Fibroblast of the aortic adventitia (primary cell): ENCODE data around the gene GOLGA6L7. TPM values are rescaled to one million over a fixed set of nuclear protein-coding genes. Genes with fewer than 3 reads are reported as not detected.
A peak's percentile ranks its signal among the peaks of the same experiment; 100 is the strongest.

Experiments
- DNase-seq: peaks from one replicate; pipeline ENCODE4 v3.0.0-alpha.2; 2010; ENCODE audit warnings: low read depth
- H3K4me3 ChIP-seq: 2 replicates; pipeline ENCODE4 v1.5.1; 2011; ENCODE audit warnings: low read depth, mild to moderate bottlenecking, control low read depth, low read length, moderate library complexity
- total RNA-seq: library from RNA; depleted of rRNA; stranded (reverse); fragments of >200 nt; gene quantifications from 2 replicates; pipeline ENCODE4 v1.2.3, GENCODE V29; 2012; ENCODE audit warnings: low replicate concordance
- TF ChIP-seq, protein P1 (sequence below): IDR thresholded peaks from 2 replicates; pipeline ENCODE4 v1.5.1; 2011; ENCODE audit warnings: mild to moderate bottlenecking, low read length, control low read depth, inconsistent platforms; ENCODE audit not compliant: insufficient read depth

GOLGA6L7 gene
- total RNA-seq, 1 donor, result not detected

DNA sequence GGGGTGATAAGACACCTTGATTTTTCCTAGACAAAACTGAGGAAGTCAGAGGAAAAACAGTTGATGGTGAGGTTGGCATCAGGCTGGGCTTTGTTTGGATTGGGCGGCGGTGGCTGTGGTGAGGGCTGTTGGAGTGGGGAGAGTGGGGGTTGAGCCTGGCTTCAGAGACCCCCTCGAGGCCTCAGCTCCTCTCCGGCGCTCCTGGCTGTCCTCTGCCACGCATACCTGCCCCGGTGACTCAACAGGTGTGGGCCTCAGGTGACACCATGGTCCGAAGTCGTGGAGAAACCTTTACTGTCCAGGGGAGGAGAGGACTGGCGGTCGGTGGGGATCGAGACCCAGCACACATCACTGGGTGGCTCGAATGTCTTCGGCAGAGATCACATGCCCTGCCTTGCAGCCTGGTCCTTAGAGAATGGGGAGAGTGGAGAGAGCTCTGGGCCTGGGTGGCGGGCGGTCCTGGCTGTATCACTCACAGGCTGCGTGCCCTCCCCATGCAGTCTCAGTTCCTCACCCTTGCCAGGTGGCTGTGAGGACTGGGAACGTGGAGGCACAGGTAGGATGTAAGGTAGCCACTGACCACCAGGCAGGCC lies 40.0 kb upstream of the GOLGA6L7 start:
- H3K4me3 ChIP-seq, result no peak overlapping the region
- TF ChIP-seq, protein P1, sequence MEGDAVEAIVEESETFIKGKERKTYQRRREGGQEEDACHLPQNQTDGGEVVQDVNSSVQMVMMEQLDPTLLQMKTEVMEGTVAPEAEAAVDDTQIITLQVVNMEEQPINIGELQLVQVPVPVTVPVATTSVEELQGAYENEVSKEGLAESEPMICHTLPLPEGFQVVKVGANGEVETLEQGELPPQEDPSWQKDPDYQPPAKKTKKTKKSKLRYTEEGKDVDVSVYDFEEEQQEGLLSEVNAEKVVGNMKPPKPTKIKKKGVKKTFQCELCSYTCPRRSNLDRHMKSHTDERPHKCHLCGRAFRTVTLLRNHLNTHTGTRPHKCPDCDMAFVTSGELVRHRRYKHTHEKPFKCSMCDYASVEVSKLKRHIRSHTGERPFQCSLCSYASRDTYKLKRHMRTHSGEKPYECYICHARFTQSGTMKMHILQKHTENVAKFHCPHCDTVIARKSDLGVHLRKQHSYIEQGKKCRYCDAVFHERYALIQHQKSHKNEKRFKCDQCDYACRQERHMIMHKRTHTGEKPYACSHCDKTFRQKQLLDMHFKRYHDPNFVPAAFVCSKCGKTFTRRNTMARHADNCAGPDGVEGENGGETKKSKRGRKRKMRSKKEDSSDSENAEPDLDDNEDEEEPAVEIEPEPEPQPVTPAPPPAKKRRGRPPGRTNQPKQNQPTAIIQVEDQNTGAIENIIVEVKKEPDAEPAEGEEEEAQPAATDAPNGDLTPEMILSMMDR, result no peak
- DNase-seq, result no peak

DNA sequence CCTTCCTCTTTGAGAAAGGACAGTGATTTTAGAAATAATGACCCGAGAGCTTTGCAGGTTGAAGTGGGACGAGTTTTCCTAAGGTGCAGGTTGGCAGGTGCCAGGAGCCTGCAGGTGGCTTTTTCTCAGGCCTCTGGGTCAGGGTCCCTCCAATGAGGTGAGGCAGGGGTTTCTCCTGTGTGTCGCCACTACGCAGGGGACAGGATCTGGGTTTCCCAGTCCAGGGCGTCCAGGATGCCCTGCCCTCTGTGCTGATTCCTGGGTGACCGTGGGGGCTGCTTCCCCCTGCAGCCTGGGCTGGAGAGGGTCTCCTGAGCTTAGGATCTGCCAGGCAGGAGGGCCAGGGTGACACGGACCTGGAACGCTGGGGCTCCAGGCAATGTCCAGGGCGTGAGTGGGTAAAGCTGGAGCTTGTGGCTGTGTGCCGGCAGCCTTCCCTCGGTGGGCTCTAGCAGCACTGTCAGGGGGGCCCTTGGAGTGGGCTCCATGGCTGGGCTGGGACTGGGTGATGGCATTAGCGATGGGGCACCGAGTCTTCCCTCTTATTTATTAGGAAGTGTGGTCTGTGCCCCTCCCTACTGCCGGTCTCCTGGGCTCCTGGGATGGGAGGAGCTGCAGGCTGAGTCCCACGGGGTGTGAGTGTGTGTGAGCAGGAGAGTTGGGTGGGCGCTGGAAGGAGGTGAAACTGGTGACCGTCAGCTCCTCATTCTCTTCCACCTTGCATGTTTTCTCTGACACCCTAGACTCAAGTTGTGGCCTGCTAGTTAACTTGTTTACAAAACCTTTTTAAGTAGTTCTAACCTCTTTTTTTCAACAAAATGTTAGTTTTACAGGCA lies 39.1 kb upstream of the GOLGA6L7 start:
- no peak overlapping the region for H3K4me3 ChIP-seq
- no peak for DNase-seq
- TF ChIP-seq, protein P1, result no peak

DNA sequence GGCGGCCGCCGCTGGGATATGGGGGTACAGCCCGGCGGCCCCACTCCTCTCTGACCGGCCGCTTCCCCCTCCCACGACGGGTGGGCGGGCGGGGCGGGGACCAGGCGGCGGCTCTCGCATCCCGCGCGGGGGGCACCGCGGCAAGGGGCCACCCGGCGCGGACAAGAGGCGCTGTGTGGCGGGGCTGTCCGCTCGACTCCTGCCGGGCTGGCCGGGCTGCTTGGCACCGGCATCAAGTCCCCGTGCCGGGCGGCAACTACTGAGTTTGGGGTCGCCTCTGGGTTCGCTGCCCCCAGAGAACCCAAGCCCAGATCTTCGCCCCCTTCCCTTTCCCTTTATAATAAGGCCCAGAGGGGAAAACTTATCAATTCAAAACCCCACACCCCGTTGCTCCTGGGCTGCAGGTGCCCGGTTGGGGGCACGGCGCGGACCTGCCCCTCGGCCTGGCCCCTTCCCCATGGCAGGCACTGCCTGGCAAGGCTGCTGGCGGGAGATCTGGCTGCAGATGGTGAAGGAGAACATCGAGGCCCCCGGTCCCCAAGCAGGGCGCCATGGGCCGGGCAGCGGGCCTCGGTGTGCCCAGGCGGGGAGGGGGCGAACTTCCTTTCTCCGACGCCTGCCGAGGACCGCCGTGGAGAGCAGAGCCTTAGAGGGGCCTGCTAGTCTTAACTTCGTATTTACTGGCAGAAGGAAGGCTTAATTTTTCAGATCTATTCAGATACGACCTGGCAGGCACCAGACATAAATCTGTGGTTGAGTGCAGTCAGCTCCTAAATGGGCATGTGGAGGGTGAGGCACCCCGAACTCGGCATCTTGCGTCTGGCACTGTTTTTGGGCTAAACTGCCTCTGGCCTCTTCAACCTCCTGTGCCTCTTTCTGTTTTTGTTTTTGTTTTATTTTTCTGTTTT lies 38.2 kb upstream of the GOLGA6L7 start:
- no peak for DNase-seq
- peak overlapping the region; percentile 53 for H3K4me3 ChIP-seq
- TF ChIP-seq, protein P1, result no peak

DNA sequence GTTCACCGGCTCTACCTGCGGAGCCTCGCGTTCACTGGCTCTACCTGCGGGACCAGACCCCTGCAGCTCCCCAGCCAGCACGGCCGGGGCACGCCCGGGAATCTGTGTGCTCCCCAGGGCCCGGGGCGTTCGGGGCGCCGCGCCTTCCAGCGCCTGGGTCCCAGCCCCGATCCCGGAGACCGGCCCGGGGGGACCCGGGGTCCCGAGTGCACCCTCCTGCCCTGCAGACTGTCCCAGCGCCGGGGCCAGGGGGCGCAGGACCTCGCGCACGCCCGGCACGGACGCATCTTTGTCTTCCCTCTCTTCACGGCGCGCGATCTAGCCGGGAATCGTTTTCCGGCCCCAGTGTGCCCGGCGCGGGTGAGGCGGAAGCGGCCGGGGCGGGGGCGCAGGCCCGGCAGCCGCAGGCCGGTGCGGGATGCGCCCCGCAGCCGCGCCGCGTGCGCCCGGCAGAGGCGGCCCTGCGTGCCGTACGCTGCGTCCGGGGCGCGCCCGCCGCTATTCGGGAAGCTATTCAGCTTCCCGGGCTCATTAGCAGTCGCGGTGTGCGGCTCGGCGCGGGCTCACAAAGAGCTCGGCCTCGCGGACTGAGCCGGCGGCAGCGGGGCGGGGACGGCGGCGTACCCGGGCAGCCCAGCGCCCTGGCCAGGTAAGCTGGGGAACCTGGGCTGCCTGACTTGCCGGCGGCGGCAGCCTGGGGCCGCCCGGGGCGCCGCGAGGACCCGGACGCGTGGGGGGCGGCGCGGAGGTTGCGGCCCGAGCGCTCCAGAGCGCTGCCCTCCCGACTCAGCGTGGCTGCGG lies 37.4 kb upstream of the GOLGA6L7 start, which contains the start of gene APBA2:
Gene APBA2 (plus strand): TSS at position 345 of the 801 bp plus-strand sequence. CDS start 167,911 bp downstream, outside the sequence.
- DNase-seq, result peak; percentile 7
- peak within 1 kb of the TSS; percentile 53 for H3K4me3 ChIP-seq
- TF ChIP-seq, protein P1, result no peak

DNA sequence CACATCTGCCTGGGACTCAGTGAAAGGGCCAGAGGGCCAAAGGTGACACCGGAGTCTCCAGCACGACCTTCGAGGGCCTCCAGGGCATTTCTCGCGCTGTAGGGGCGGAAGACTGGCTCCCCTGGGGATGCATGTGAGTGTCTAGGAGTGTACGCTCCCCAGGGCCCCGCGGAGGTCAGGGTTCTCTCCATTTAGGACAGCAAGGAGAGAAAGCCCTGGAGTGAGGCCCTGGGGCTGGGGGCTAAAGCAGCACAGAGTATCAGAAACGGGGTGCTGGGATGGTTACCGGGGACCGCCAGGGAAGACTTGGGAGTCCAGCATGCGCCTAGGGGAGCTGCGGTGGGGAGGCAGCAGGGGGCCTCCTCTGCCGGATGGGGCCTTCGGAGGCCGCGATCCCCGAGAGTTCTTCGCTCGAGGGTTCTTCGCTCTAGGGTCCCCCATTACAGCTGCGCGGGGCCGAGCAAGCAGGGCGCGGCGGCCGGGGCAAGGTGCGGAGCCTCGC lies 36.7 kb upstream of the GOLGA6L7 start:
- TF ChIP-seq, protein P1, result no peak
- H3K4me3 ChIP-seq, result peak overlapping the region; percentile 53
- no peak for DNase-seq
